22Rv1 (cell line): Measurements from ENCODE around the gene PRKCB.

ENCODE experiments used
- H3K27ac ChIP-seq: fragments of 450-650 bp; 2 replicates; pipeline ENCODE4 v1.5.1; 2017
- ZFX ChIP-seq: fragments of 450-650 bp; IDR thresholded peaks from 2 replicates; pipeline ENCODE4 v1.6.1; 2017; ENCODE audit warnings: antibody characterized with exemption, borderline replicate concordance
- TF ChIP-seq, protein P1 (sequence below): fragments of 450-650 bp; IDR thresholded peaks from 2 replicates; pipeline ENCODE4 v1.5.1; 2017; ENCODE audit warnings: mild to moderate bottlenecking

PRKCB gene

GRCh38 chr16:24156777-24157176, 321.0 kb downstream of the PRKCB start:
- TF ChIP-seq ZFX: no peak
- TF ChIP-seq, protein P1, sequence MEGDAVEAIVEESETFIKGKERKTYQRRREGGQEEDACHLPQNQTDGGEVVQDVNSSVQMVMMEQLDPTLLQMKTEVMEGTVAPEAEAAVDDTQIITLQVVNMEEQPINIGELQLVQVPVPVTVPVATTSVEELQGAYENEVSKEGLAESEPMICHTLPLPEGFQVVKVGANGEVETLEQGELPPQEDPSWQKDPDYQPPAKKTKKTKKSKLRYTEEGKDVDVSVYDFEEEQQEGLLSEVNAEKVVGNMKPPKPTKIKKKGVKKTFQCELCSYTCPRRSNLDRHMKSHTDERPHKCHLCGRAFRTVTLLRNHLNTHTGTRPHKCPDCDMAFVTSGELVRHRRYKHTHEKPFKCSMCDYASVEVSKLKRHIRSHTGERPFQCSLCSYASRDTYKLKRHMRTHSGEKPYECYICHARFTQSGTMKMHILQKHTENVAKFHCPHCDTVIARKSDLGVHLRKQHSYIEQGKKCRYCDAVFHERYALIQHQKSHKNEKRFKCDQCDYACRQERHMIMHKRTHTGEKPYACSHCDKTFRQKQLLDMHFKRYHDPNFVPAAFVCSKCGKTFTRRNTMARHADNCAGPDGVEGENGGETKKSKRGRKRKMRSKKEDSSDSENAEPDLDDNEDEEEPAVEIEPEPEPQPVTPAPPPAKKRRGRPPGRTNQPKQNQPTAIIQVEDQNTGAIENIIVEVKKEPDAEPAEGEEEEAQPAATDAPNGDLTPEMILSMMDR: no peak
- no peak overlapping the region for H3K27ac ChIP-seq

GRCh38 chr16:24163935-24164334, 328.2 kb downstream of the PRKCB start:
- TF ChIP-seq, protein P1: no peak
- no peak for TF ChIP-seq ZFX
- H3K27ac ChIP-seq: no peak overlapping the region

DNA sequence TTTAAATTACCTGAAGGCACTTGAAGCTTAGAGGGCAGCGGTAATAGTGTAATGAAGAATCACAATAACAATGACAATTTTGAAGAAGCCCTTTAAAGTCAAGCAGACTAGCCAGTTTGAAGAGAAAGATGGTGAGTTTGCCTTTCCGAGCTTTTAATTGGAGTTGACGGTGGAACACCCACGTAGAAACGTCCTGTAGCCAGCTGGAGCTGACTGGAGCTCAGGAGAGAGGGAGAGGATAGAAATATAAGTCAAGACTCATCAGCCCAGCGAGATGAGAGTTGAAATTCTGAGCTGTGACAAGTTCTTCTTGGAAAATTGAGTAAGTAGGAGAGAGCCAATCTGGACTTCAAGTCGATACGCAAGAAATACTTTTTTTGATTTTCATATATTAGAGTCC, 328.6 kb downstream of the PRKCB start:
- H3K27ac ChIP-seq: no peak overlapping the region
- TF ChIP-seq, protein P1: no peak
- TF ChIP-seq ZFX: no peak

- TF ChIP-seq, protein P1: no peak
- no peak for TF ChIP-seq ZFX
- H3K27ac ChIP-seq: no peak overlapping the region
Observed at GRCh38 chr16:24165273-24165672, 329.5 kb downstream of the PRKCB start.

- no peak overlapping the region for H3K27ac ChIP-seq
- no peak for TF ChIP-seq ZFX
- TF ChIP-seq, protein P1: no peak
Observed at GRCh38 chr16:24166661-24167528, 331.1 kb downstream of the PRKCB start.

DNA sequence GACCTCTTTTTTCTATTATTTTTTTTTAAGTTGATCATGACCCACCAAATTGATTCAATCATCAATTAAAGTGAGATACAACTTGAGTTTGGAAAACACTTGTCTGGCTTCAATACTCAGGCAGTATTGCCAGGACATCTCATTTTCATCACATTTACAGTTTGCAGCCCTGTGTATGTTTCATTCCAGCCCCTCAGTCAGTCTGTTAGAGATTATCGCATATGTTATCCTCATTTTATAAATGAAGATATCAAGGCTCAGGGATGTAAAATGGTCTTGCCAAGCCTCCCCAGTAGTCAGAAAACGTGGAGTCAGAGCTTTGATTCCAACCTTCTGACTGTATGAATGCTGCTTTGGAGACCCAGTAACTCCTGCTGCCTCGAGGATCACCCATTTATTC, 333.1 kb downstream of the PRKCB start:
- TF ChIP-seq ZFX: no peak
- TF ChIP-seq, protein P1: no peak
- H3K27ac ChIP-seq: no peak overlapping the region

GRCh38 chr16:24170407-24170806, 334.6 kb downstream of the PRKCB start:
- no peak overlapping the region for H3K27ac ChIP-seq
- TF ChIP-seq, protein P1: no peak
- no peak for TF ChIP-seq ZFX
